ENCODE data around the gene ZNF438. TPM values are rescaled to one million over a fixed set of nuclear protein-coding genes. Genes with fewer than 3 reads are reported as not detected.

The ZNF438 gene
- total and polyA plus RNA-seq, 2 of the 4 experiments (the other 2 are of a cell fraction): 1.8 to 2.9 TPM

- intact Hi-C loops (cut with micrococcal nuclease): no loop called here
- POLR2A ChIA-PET (ENCODE audit: unreplicated experiment): no interaction called here
- no peak overlapping the region for H3K4me2 ChIP-seq (ENCODE audit: low read depth, low read length)
Measured at GRCh38 chr10:30855131-30855530, 176.5 kb downstream of the ZNF438 start.

More at GRCh38 chr10:30855131-30855530, 176.5 kb downstream of the ZNF438 start:
- Histone ChIP-seq H2BK20ac (ENCODE audit: low read depth, low read length) (no peak overlapping the region), H2BK15ac (ENCODE audit: low read depth, low read length) (peak overlapping the region; percentile 14; the same call in 1 of the 3 replicates), H4K91ac (ENCODE audit: insufficient read depth, low read depth, low read length) (no peak overlapping the region), H3K18ac (ENCODE audit: low read depth, low read length) (no peak overlapping the region), H3K23ac (ENCODE audit: low read depth, low read length) (no peak overlapping the region), H3K79me1 (ENCODE audit: low read depth in 1 of 2, low read length in 2 of 2) (no peaks in the 10 kb centered on the region), H3K4me1 (ENCODE audit: control insufficient read depth, insufficient read depth, low read length) (peaks cover 7% of the 10 kb centered on the region), H3K9me3 (ENCODE audit: control insufficient read depth, insufficient read depth, low read length) (no peaks in the 10 kb centered on the region), H2BK120ac (ENCODE audit: low read depth, low read length) (no peak overlapping the region), H3K27me3 (ENCODE audit: control insufficient read depth, insufficient read depth, low read length) (no peaks in the 10 kb centered on the region), H3K4me3 (ENCODE audit: insufficient read depth, low read depth, low read length) (no peak overlapping the region), H2AFZ (replicated peaks; ENCODE audit: low read length, poor library complexity) (no peak overlapping the region), H3K9me1 (ENCODE audit: insufficient read depth, low read length) (peaks cover 6% of the 10 kb centered on the region; the same call in 1 of the 2 replicates), H2AK5ac (ENCODE audit: low read depth, low read length) (peak overlapping the region; percentile 54), H4K5ac (ENCODE audit: low read depth, low read length) (peak overlapping the region; percentile 71; the same call in 1 of the 2 replicates), H3K27ac (ENCODE audit: insufficient read depth, low read length) (no peak overlapping the region), H4K20me1 (ENCODE audit: insufficient read depth, low read length) (no peaks in the 10 kb centered on the region), H3K4ac (ENCODE audit: low read depth, low read length) (no peak overlapping the region), H2AK9ac (replicated peaks; ENCODE audit: low read depth, low read length, poor library complexity) (no peak overlapping the region), H3K9ac (ENCODE audit: low read depth, low read length) (no peak overlapping the region), H3K36me3 (ENCODE audit: control insufficient read depth, insufficient read depth, low read length) (no peaks in the 10 kb centered on the region), H4K8ac (ENCODE audit: low read depth in 2 of 2, low read length in 2 of 2) (no peak overlapping the region), H3K14ac (replicated peaks; ENCODE audit: low read depth, low read length) (no peak overlapping the region), H3K56ac (ENCODE audit: extremely low read depth, insufficient read depth, low read length) (no peak overlapping the region), H2BK5ac (ENCODE audit: low read depth, low read length, poor library complexity, severe bottlenecking) (no peak overlapping the region)
- no peak for TF ChIP-seq BHLHE40 (IDR thresholded peaks at IDR 0.05; ENCODE audit: low read depth, low read length)
- TF ChIP-seq FOS (IDR thresholded peaks at IDR 0.05; ENCODE audit: low read depth, low read length): no peak
- TF ChIP-seq MAZ (IDR thresholded peaks at IDR 0.05; ENCODE audit: borderline replicate concordance, low read depth, low read length): no peak
- TF ChIP-seq RFX5 (IDR thresholded peaks at IDR 0.05; ENCODE audit: low read depth, low read length): no peak
- TF ChIP-seq, protein P1, sequence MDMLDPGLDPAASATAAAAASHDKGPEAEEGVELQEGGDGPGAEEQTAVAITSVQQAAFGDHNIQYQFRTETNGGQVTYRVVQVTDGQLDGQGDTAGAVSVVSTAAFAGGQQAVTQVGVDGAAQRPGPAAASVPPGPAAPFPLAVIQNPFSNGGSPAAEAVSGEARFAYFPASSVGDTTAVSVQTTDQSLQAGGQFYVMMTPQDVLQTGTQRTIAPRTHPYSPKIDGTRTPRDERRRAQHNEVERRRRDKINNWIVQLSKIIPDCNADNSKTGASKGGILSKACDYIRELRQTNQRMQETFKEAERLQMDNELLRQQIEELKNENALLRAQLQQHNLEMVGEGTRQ (IDR thresholded peaks at IDR 0.05; ENCODE audit: low read depth, low read length): no peak
- no peak for TF ChIP-seq CEBPB (IDR thresholded peaks at IDR 0.05; ENCODE audit: low read depth, low read length)
- no peak for TF ChIP-seq CHD1 (IDR thresholded peaks at IDR 0.05; ENCODE audit: low read depth, low read length)
- no peak for TF ChIP-seq RAD21 (IDR thresholded peaks at IDR 0.05; ENCODE audit: low read length)
- TF ChIP-seq SMC3 (IDR thresholded peaks at IDR 0.05; ENCODE audit: low read depth, low read length): no peak
- TF ChIP-seq, protein P2, sequence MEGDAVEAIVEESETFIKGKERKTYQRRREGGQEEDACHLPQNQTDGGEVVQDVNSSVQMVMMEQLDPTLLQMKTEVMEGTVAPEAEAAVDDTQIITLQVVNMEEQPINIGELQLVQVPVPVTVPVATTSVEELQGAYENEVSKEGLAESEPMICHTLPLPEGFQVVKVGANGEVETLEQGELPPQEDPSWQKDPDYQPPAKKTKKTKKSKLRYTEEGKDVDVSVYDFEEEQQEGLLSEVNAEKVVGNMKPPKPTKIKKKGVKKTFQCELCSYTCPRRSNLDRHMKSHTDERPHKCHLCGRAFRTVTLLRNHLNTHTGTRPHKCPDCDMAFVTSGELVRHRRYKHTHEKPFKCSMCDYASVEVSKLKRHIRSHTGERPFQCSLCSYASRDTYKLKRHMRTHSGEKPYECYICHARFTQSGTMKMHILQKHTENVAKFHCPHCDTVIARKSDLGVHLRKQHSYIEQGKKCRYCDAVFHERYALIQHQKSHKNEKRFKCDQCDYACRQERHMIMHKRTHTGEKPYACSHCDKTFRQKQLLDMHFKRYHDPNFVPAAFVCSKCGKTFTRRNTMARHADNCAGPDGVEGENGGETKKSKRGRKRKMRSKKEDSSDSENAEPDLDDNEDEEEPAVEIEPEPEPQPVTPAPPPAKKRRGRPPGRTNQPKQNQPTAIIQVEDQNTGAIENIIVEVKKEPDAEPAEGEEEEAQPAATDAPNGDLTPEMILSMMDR (conservative IDR thresholded peaks at IDR 0.05; ENCODE audit: low read depth, low read length): no peak
- TF ChIP-seq, protein P3, sequence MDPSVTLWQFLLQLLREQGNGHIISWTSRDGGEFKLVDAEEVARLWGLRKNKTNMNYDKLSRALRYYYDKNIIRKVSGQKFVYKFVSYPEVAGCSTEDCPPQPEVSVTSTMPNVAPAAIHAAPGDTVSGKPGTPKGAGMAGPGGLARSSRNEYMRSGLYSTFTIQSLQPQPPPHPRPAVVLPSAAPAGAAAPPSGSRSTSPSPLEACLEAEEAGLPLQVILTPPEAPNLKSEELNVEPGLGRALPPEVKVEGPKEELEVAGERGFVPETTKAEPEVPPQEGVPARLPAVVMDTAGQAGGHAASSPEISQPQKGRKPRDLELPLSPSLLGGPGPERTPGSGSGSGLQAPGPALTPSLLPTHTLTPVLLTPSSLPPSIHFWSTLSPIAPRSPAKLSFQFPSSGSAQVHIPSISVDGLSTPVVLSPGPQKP (IDR thresholded peaks at IDR 0.05; ENCODE audit: borderline replicate concordance, low read depth, low read length): no peak
- TF ChIP-seq RCOR1 (IDR thresholded peaks at IDR 0.05; ENCODE audit: insufficient replicate concordance, low read length): no peak
- no peak for TF ChIP-seq MXI1 (IDR thresholded peaks at IDR 0.05; ENCODE audit: borderline replicate concordance, low read depth, low read length)
- no peak for TF ChIP-seq POLR2A (IDR thresholded peaks at IDR 0.05; ENCODE audit: low read depth, low read length)
- no peak for TF ChIP-seq NFE2L2 (IDR thresholded peaks at IDR 0.05; ENCODE audit: low read depth, low read length)
- ATAC-seq (ENCODE audit: low read depth) (no peak), DNase-seq (no peak)
- in situ Hi-C loops (cut with MboI; ENCODE audit: low sequenced_read_pairs): no loop called here
- BruUV-seq (replicated peaks): no TSS peak
- 100% methylated on average over 3 of the region's 5 CpGs; no CpG with 5 or more reads in 1 of the 2 experiments for WGBS, 2 experiments (ENCODE audit: extremely low coverage in 2 of 2, insufficient read length in 1 of 2)
- CTCF ChIA-PET: interaction anchor here (0.6 kb wide), 1 partner anchor 369 kb away, joined by 3 read pairs; no protein-coding TSS in a partner anchor
- dilution Hi-C loops (cut with HindIII; ENCODE audit: low sequenced_read_pairs, unreplicated experiment): no loop called here
